ENCODE data around the gene SLC6A17. TPM values are rescaled to one million over a fixed set of nuclear protein-coding genes. Genes with fewer than 3 reads are reported as not detected.

SLC6A17 gene
- total and polyA plus RNA-seq, 9 of the 15 experiments (the other 6 are each of a cell fraction or from before 2014, with no cell fraction given), result not detected

- Histone ChIP-seq H2AFZ (ENCODE audit: low read depth, low read length) (no peak overlapping the region), H3K27ac (ENCODE audit: extremely low read depth, low read depth, low read length) (no peak overlapping the region), H4K20me1 (replicated peaks; ENCODE audit: control insufficient read depth, insufficient read depth, low read length) (no peaks in the 10 kb centered on the region; the same call in none of the 2 replicates), H3K9me1 (ENCODE audit: control insufficient read depth, insufficient read depth, low read length) (no peaks in the 10 kb centered on the region), H3K4me1 (replicated peaks in 1 of 2; ENCODE audit: control insufficient read depth in 2 of 2, insufficient read depth in 2 of 2, low read length in 2 of 2) (peaks cover 0 to 4% of the 10 kb centered on the region in 2 experiments; a peak in 2 of 5 replicates), H3K4me2 (ENCODE audit: insufficient read depth, low read length) (no peak overlapping the region), H3K27me3 (ENCODE audit: control insufficient read depth in 2 of 2, insufficient read depth in 2 of 2, low read length in 2 of 2) (peaks cover 36 to 57% of the 10 kb centered on the region in 2 experiments), H3K79me2 (ENCODE audit: control insufficient read depth, insufficient read depth, low read length) (no peaks in the 10 kb centered on the region), H3K36me3 (ENCODE audit: control insufficient read depth, insufficient read depth, low read length) (no peaks in the 10 kb centered on the region), H3K4me3 (no peak overlapping the region), H3K9ac (ENCODE audit: insufficient read depth in 1 of 2, low read depth in 2 of 2, low read length in 2 of 2) (no peak overlapping the region), H3K9me3 (replicated peaks; ENCODE audit: control insufficient read depth, insufficient read depth, low read depth, low read length) (no peaks in the 10 kb centered on the region)
- FAIRE-seq, result no peak
- POLR2A ChIA-PET, result no interaction called here
- no peak for DNase-seq (ENCODE audit: extremely low read depth in 1 of 4, low spot score in 3 of 4)
- WGBS (ENCODE audit: insufficient coverage, low coverage, missing lambda C conversion rate), result 1% methylated on average over 7 of the region's 7 CpGs
- CTCF ChIA-PET (ENCODE audit: low intra/inter-chr PET ratio), result no interaction called here
- intact Hi-C loops (cut with micrococcal nuclease), result no loop called here
- BruUV-seq (replicated peaks), result no TSS peak
- ATAC-seq, result no peak
- in situ Hi-C loops (cut with MboI), result no loop called here
- TF ChIP-seq NONO (IDR thresholded peaks at IDR 0.05; ENCODE audit: low read depth in 2 of 2, low read length in 1 of 2) (no peak), ZFP91 (CRISPR knock-in tag; IDR thresholded peaks at IDR 0.05) (no peak), KLF1 (tag; IDR thresholded peaks at IDR 0.05) (no peak), HLTF (IDR thresholded peaks at IDR 0.05) (no peak), E2F1 (CRISPR knock-in tag; IDR thresholded peaks at IDR 0.05) (no peak), ZNF165 (CRISPR knock-in tag; IDR thresholded peaks at IDR 0.05; ENCODE audit: borderline replicate concordance) (no peak), GMEB1 (CRISPR knock-in tag; IDR thresholded peaks at IDR 0.05) (no peak), GATA2 (CRISPR knock-in tag; IDR thresholded peaks at IDR 0.05) (no peak), BRF1 (IDR thresholded peaks at IDR 0.05; ENCODE audit: borderline replicate concordance, extremely low read depth, insufficient read length) (no peak), CHD2 (IDR thresholded peaks at IDR 0.05; ENCODE audit: low read depth, low read length) (no peak), ADNP (tag; IDR thresholded peaks at IDR 0.05) (no peak), HEY1 (CRISPR knock-in tag; IDR thresholded peaks at IDR 0.05; ENCODE audit: borderline replicate concordance) (no peak), MNT (conservative IDR thresholded peaks at IDR 0.05) (no peak), ZNF780A (CRISPR knock-in tag; IDR thresholded peaks at IDR 0.05) (no peak), CC2D1A (IDR thresholded peaks at IDR 0.05) (no peak), TEAD1 (CRISPR knock-in tag; IDR thresholded peaks at IDR 0.05) (no peak), ILF3 (IDR thresholded peaks at IDR 0.05; ENCODE audit: borderline replicate concordance) (no peak)
Observed at GRCh38 chr1:110130989-110131388, 19.3 kb upstream of the SLC6A17 start.

Measured in K562 (cell line).